ENCODE measurements around the gene PCNT. TPM values are rescaled to one million over a fixed set of nuclear protein-coding genes. Genes with fewer than 3 reads are reported as not detected.

Gene PCNT
- total and polyA plus RNA-seq, 2 of the 4 experiments (the other 2 are of a cell fraction): 10.0 to 19.4 TPM

- no peak for TF ChIP-seq MAZ (IDR thresholded peaks at IDR 0.05; ENCODE audit: borderline replicate concordance, low read depth, low read length)
- no peak for TF ChIP-seq RCOR1 (IDR thresholded peaks at IDR 0.05; ENCODE audit: insufficient replicate concordance, low read length)
- ATAC-seq (ENCODE audit: low read depth) (no peak), DNase-seq (no peak)
- Histone ChIP-seq H3K4ac (ENCODE audit: low read depth, low read length) (no peak overlapping the region; the same call in 1 of the 2 replicates), H3K9ac (ENCODE audit: low read depth, low read length) (no peak overlapping the region), H2AK9ac (replicated peaks; ENCODE audit: low read depth, low read length, poor library complexity) (no peak overlapping the region), H3K4me1 (ENCODE audit: control insufficient read depth, insufficient read depth, low read length) (peaks cover 11% of the 10 kb centered on the region), H3K4me2 (ENCODE audit: low read depth, low read length) (no peak overlapping the region; the same call in none of the 2 replicates), H3K27me3 (ENCODE audit: control insufficient read depth, insufficient read depth, low read length) (no peaks in the 10 kb centered on the region), H3K4me3 (ENCODE audit: insufficient read depth, low read depth, low read length) (no peak overlapping the region), H4K91ac (ENCODE audit: insufficient read depth, low read depth, low read length) (no peak overlapping the region), H4K8ac (ENCODE audit: low read depth in 2 of 2, low read length in 2 of 2) (peak overlapping the region in 1 of 2 experiments; percentile 0; a peak in 1 of 4 replicates), H4K5ac (ENCODE audit: low read depth, low read length) (peak overlapping the region; percentile 48; the same call in 1 of the 2 replicates), H3K9me1 (ENCODE audit: insufficient read depth, low read length) (no peaks in the 10 kb centered on the region; the same call in 1 of the 2 replicates), H2BK15ac (ENCODE audit: low read depth, low read length) (no peak overlapping the region), H4K20me1 (ENCODE audit: insufficient read depth, low read length) (no peaks in the 10 kb centered on the region; the same call in 1 of the 2 replicates), H2AFZ (replicated peaks; ENCODE audit: low read length, poor library complexity) (peak overlapping the region; percentile 58), H3K9me3 (ENCODE audit: control insufficient read depth, insufficient read depth, low read length) (no peaks in the 10 kb centered on the region), H3K18ac (ENCODE audit: low read depth, low read length) (no peak overlapping the region), H3K14ac (replicated peaks; ENCODE audit: low read depth, low read length) (no peak overlapping the region), H2BK120ac (ENCODE audit: low read depth, low read length) (peak overlapping the region; percentile 14; the same call in 1 of the 2 replicates), H3K56ac (ENCODE audit: extremely low read depth, insufficient read depth, low read length) (no peak overlapping the region), H2BK20ac (ENCODE audit: low read depth, low read length) (no peak overlapping the region), H3K36me3 (ENCODE audit: control insufficient read depth, insufficient read depth, low read length) (peaks cover 3% of the 10 kb centered on the region; the same call in 1 of the 2 replicates), H2AK5ac (ENCODE audit: low read depth, low read length) (no peak overlapping the region), H3K79me1 (ENCODE audit: low read depth in 1 of 2, low read length in 2 of 2) (0 out of 4 replicates have a peak, but pooled peaks cover 0 to 3% of the 10 kb centered on the region in 2 experiments), H3K23ac (ENCODE audit: low read depth, low read length) (no peak overlapping the region), H3K27ac (ENCODE audit: insufficient read depth, low read length) (no peak overlapping the region), H2BK5ac (ENCODE audit: low read depth, low read length, poor library complexity, severe bottlenecking) (no peak overlapping the region)
- ChIA-PET POLR2A (ENCODE audit: unreplicated experiment) (interaction anchor here (0.7 kb wide), 1 partner anchor 11 kb away, joined by 3 read pairs; no protein-coding TSS in a partner anchor), CTCF (no interaction called here)
- dilution Hi-C loops (cut with HindIII; ENCODE audit: low sequenced_read_pairs, unreplicated experiment) (no loop called here), in situ Hi-C loops (cut with MboI; ENCODE audit: low sequenced_read_pairs) (no loop called here), intact Hi-C loops (cut with micrococcal nuclease) (no loop called here)
- 29% methylated on average over 13 of the region's 84 CpGs; no CpG with 5 or more reads in 1 of the 2 experiments for WGBS, 2 experiments (ENCODE audit: extremely low coverage in 2 of 2, insufficient read length in 1 of 2)
- BruUV-seq (replicated peaks): no TSS peak
These were observed 26.4 kb upstream of the PCNT start for GRCh38 chr21:46297338-46298271.
